ENCODE results near the gene OOSP4A. TPM values are rescaled to one million over a fixed set of nuclear protein-coding genes. Genes with fewer than 3 reads are reported as not detected.

The OOSP4A gene
- total and polyA plus RNA-seq, 2 experiments from 2014 or later = not detected

DNA sequence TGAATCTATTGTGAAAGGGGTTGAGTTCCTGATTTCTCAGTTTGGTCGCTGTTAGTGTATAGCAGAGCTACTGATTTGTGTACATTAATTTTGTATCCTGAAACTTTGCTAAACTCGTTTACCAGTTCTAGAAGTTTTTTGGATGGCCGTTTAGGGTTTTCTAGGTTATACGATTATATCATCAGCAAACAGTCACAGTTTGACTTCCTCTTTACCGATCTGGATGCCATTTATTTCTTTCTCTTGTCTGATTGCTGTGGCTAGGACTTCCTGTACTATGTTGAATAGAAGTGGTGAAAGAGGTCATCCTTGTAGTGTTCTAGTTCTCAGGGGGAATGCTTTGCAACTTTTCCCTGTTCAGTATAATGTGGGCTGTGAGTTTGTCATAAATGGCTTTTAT lies 28.6 kb downstream of the OOSP4A start:
- DNase-seq = no peak
- Histone ChIP-seq H3K4me1 (ENCODE audit: insufficient read depth) (no peaks in the 10 kb centered on the region), H3K9me3 (ENCODE audit: low read depth) (no peaks in the 10 kb centered on the region), H3K9ac (no peak overlapping the region), H3K4me2 (ENCODE audit: unreplicated experiment) (no peak overlapping the region), H3K27me3 (replicated peaks; ENCODE audit: insufficient read depth) (no peaks in the 10 kb centered on the region), H3K36me3 (ENCODE audit: low read depth) (no peaks in the 10 kb centered on the region), H2AFZ (no peak overlapping the region), H3F3A (ENCODE audit: insufficient read depth) (no peaks in the 10 kb centered on the region), H4K20me1 (ENCODE audit: insufficient read depth) (no peaks in the 10 kb centered on the region), H3K27ac (no peak overlapping the region), H3K9me2 (ENCODE audit: insufficient read depth) (no peaks in the 10 kb centered on the region), H3K79me2 (ENCODE audit: insufficient read depth) (no peaks in the 10 kb centered on the region), H3K4me3 (no peak overlapping the region)
- TF ChIP-seq EZH2 (IDR thresholded peaks at IDR 0.05; ENCODE audit: insufficient read depth, poor library complexity, severe bottlenecking) (no peak), EZH2phosphoT487 (IDR thresholded peaks at IDR 0.05; ENCODE audit: insufficient read depth, low read depth) (no peak)
- 9 to 17% methylated on average over 5 of the region's 5 CpGs for WGBS, 2 experiments (ENCODE audit: low coverage in 1 of 2, low lambda C conversion rate in 2 of 2, missing lambda C conversion rate in 2 of 2)
- in situ Hi-C loops (cut with MboI) = no loop called here

DNA sequence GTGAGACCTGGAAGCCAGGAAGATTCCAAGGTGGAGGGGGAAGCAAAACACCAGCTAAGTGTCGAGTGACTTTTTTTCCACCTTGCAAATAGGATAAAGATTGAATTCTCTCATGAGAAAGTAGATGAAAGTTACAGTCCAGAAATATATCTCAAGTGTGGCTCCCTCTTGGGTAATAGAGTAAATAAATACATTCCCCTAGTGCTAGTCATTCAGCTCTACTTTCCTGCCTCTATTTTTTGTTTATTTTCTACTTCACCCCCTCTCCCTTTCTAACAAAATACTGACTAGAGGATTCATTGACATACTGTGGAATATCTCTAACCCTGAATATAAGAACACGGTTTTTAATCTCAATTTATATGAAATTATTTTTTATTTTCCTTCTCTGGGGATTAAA lies 34.0 kb downstream of the OOSP4A start:
- no peak overlapping the region for H3K4me2 ChIP-seq (ENCODE audit: unreplicated experiment)
- no peak overlapping the region for H3K9ac ChIP-seq
- no peaks in the 10 kb centered on the region for H3K9me3 ChIP-seq (ENCODE audit: low read depth)
- no peak for DNase-seq
- no peak overlapping the region for H2AFZ ChIP-seq
- in situ Hi-C loops (cut with MboI) = no loop called here
- H3K36me3 ChIP-seq (ENCODE audit: low read depth) = no peaks in the 10 kb centered on the region
- 1 to 8% methylated on average over 2 of the region's 2 CpGs for WGBS, 2 experiments (ENCODE audit: low coverage in 1 of 2, low lambda C conversion rate in 2 of 2, missing lambda C conversion rate in 2 of 2)
- H4K20me1 ChIP-seq (ENCODE audit: insufficient read depth) = no peaks in the 10 kb centered on the region
- no peak overlapping the region for H3K27ac ChIP-seq
- no peaks in the 10 kb centered on the region for H3K4me1 ChIP-seq (ENCODE audit: insufficient read depth)
- H3F3A ChIP-seq (ENCODE audit: insufficient read depth) = no peaks in the 10 kb centered on the region
- H3K9me2 ChIP-seq (ENCODE audit: insufficient read depth) = no peaks in the 10 kb centered on the region
- TF ChIP-seq EZH2 (IDR thresholded peaks at IDR 0.05; ENCODE audit: insufficient read depth, poor library complexity, severe bottlenecking) (no peak), EZH2phosphoT487 (IDR thresholded peaks at IDR 0.05; ENCODE audit: insufficient read depth, low read depth) (no peak)
- no peak overlapping the region for H3K4me3 ChIP-seq
- H3K79me2 ChIP-seq (ENCODE audit: insufficient read depth) = no peaks in the 10 kb centered on the region
- no peaks in the 10 kb centered on the region for H3K27me3 ChIP-seq (replicated peaks; ENCODE audit: insufficient read depth)

DNA sequence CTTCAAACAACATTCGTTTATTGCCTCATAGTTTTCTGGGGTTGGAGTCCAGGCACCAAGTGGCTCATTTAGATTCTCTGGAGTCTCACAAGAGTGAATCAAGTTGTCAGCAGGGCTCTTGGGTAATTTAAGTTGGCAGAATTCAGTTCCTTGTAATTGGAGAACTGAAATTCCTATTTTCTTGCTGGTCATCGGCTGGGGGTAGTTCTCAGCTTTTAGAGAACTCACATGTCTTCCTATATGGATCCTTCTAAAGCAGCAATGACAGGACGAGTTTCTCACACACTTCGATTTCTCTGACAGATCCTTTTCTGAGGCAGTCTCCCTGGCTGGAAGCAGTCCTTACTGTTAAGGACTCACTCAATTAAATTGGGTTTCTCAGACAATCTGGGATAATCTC lies 35.9 kb downstream of the OOSP4A start:
- Histone ChIP-seq H3K4me2 (ENCODE audit: unreplicated experiment) (no peak overlapping the region), H3K27ac (no peak overlapping the region), H3K4me3 (no peak overlapping the region), H3K9me3 (ENCODE audit: low read depth) (no peaks in the 10 kb centered on the region), H3K4me1 (ENCODE audit: insufficient read depth) (no peaks in the 10 kb centered on the region), H3K36me3 (ENCODE audit: low read depth) (no peaks in the 10 kb centered on the region), H3K9ac (no peak overlapping the region), H4K20me1 (ENCODE audit: insufficient read depth) (no peaks in the 10 kb centered on the region), H3K27me3 (replicated peaks; ENCODE audit: insufficient read depth) (no peaks in the 10 kb centered on the region), H3K79me2 (ENCODE audit: insufficient read depth) (no peaks in the 10 kb centered on the region), H3F3A (ENCODE audit: insufficient read depth) (no peaks in the 10 kb centered on the region), H2AFZ (no peak overlapping the region), H3K9me2 (ENCODE audit: insufficient read depth) (no peaks in the 10 kb centered on the region)
- WGBS, 2 experiments (ENCODE audit: low coverage in 1 of 2, low lambda C conversion rate in 2 of 2, missing lambda C conversion rate in 2 of 2) = 1 to 3% methylated on average over 4 of the region's 4 CpGs
- in situ Hi-C loops (cut with MboI) = no loop called here
- no peak for DNase-seq
- TF ChIP-seq EZH2phosphoT487 (IDR thresholded peaks at IDR 0.05; ENCODE audit: insufficient read depth, low read depth) (no peak), EZH2 (IDR thresholded peaks at IDR 0.05; ENCODE audit: insufficient read depth, poor library complexity, severe bottlenecking) (no peak)

DNA sequence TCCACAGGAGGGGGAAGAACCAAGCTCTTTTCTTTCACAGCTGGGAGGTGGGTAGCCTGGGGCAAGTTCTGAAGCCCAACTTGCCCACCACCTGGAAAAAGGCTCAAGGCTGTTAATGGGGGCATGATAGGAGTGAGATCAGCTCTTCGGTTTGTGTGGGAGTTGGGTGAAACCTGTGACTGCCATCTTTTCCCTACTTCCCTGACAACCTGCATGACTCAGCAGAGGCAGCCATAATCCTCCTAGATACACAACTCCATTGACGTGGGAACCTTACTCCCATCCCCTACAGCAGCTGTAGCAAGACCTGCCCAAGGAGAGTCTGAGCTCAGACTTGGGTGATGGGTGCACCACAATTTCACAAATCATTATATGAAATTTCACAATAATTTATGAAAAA lies 39.9 kb downstream of the OOSP4A start:
- no peak for TF ChIP-seq EZH2 (IDR thresholded peaks at IDR 0.05; ENCODE audit: insufficient read depth, poor library complexity, severe bottlenecking)
- TF ChIP-seq EZH2phosphoT487 (IDR thresholded peaks at IDR 0.05; ENCODE audit: insufficient read depth, low read depth) = no peak
- Histone ChIP-seq H3K9ac (no peak overlapping the region), H3K4me3 (no peak overlapping the region), H3K27me3 (replicated peaks; ENCODE audit: insufficient read depth) (no peaks in the 10 kb centered on the region), H3K27ac (no peak overlapping the region), H3K4me1 (ENCODE audit: insufficient read depth) (no peaks in the 10 kb centered on the region), H3F3A (ENCODE audit: insufficient read depth) (no peaks in the 10 kb centered on the region), H2AFZ (no peak overlapping the region), H3K9me2 (ENCODE audit: insufficient read depth) (no peaks in the 10 kb centered on the region), H3K9me3 (ENCODE audit: low read depth) (no peaks in the 10 kb centered on the region), H3K79me2 (ENCODE audit: insufficient read depth) (no peaks in the 10 kb centered on the region), H3K4me2 (ENCODE audit: unreplicated experiment) (no peak overlapping the region), H3K36me3 (ENCODE audit: low read depth) (no peaks in the 10 kb centered on the region), H4K20me1 (ENCODE audit: insufficient read depth) (no peaks in the 10 kb centered on the region)
- in situ Hi-C loops (cut with MboI) = no loop called here
- no peak for DNase-seq
- 9% methylated on average over 2 of the region's 2 CpGs for WGBS, 2 experiments (ENCODE audit: low coverage in 1 of 2, low lambda C conversion rate in 2 of 2, missing lambda C conversion rate in 2 of 2)

DNA sequence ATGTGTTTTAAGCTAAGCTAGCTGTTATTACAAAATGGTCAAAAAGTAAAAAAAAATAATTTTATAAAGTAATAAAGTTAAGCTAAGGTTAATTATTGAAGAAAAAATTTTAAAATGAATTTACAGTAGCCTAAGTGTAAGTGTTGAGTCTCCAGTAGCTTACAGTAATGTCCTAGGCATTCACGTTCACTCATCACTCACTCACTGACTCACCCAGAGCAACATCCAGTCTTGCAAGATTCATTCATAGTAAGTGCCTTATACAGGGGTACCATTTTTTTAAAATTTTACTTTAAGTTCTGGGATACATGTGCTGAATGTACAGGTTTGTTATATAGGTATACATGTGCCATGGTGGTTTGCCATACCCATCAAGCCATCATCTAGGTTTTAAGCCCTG lies 41.5 kb downstream of the OOSP4A start:
- no peaks in the 10 kb centered on the region for H3K9me3 ChIP-seq (ENCODE audit: low read depth)
- in situ Hi-C loops (cut with MboI) = no loop called here
- TF ChIP-seq EZH2phosphoT487 (IDR thresholded peaks at IDR 0.05; ENCODE audit: insufficient read depth, low read depth) = no peak
- TF ChIP-seq EZH2 (IDR thresholded peaks at IDR 0.05; ENCODE audit: insufficient read depth, poor library complexity, severe bottlenecking) = no peak
- no peak overlapping the region for H3K4me3 ChIP-seq
- H3K9ac ChIP-seq = no peak overlapping the region
- H3K36me3 ChIP-seq (ENCODE audit: low read depth) = no peaks in the 10 kb centered on the region
- WGBS, 2 experiments (ENCODE audit: low coverage in 1 of 2, low lambda C conversion rate in 2 of 2, missing lambda C conversion rate in 2 of 2) = 50 to 61% methylated on average over 1 of the region's 1 CpG
- no peak overlapping the region for H2AFZ ChIP-seq
- no peaks in the 10 kb centered on the region for H3K4me1 ChIP-seq (ENCODE audit: insufficient read depth)
- no peaks in the 10 kb centered on the region for H3K79me2 ChIP-seq (ENCODE audit: insufficient read depth)
- no peaks in the 10 kb centered on the region for H3K9me2 ChIP-seq (ENCODE audit: insufficient read depth)
- peak; percentile 15 for DNase-seq
- H3K27me3 ChIP-seq (replicated peaks; ENCODE audit: insufficient read depth) = no peaks in the 10 kb centered on the region
- no peak overlapping the region for H3K4me2 ChIP-seq (ENCODE audit: unreplicated experiment)
- H3F3A ChIP-seq (ENCODE audit: insufficient read depth) = no peaks in the 10 kb centered on the region
- no peak overlapping the region for H3K27ac ChIP-seq
- no peaks in the 10 kb centered on the region for H4K20me1 ChIP-seq (ENCODE audit: insufficient read depth)
